ENCODE data around the gene ANO9. TPM values are rescaled to one million over a fixed set of nuclear protein-coding genes. Genes with fewer than 3 reads are reported as not detected.

The ANO9 gene
- total RNA-seq, 1 donor from 2014 or later, result 1.9 TPM

GRCh38 chr11:454801-455565 is 13.2 kb upstream of the ANO9 start:
- Histone ChIP-seq H3K27me3 (ENCODE audit: insufficient read depth, low read length) (no peaks in the 10 kb centered on the region), H3K9ac (ENCODE audit: low read length) (no peak overlapping the region), H2AFZ (ENCODE audit: low read depth, low read length) (no peak overlapping the region), H4K20me1 (ENCODE audit: insufficient read depth, low read length) (peaks cover 71% of the 10 kb centered on the region), H3K27ac (ENCODE audit: low read depth, low read length) (no peak overlapping the region), H3K4me1 (ENCODE audit: insufficient read depth, low read length) (peaks cover 8% of the 10 kb centered on the region), H3K4me3 (ENCODE audit: insufficient read depth, low read depth, low read length) (no peak overlapping the region), H3K79me2 (ENCODE audit: insufficient read depth, low read length) (peaks cover 93% of the 10 kb centered on the region), H3K9me3 (ENCODE audit: insufficient read depth, low read depth, low read length) (no peaks in the 10 kb centered on the region), H3K4me2 (ENCODE audit: low read length) (no peak overlapping the region), H3K36me3 (ENCODE audit: insufficient read depth, low read length) (peaks cover 7% of the 10 kb centered on the region)
- peaks cover 18% of the 10 kb centered on the region for H3K36me3 Mint-ChIP-seq (ENCODE audit: low read depth, unreplicated experiment)
- no peak for DNase-seq (ENCODE audit: low read depth)
- no peaks in the 10 kb centered on the region for H3K27me3 Mint-ChIP-seq (ENCODE audit: low read depth, unreplicated experiment)
- TF ChIP-seq EZH2 (IDR thresholded peaks at IDR 0.05; ENCODE audit: insufficient read depth, low read length), result no peak
- TF ChIP-seq CTCF (IDR thresholded peaks at IDR 0.05; ENCODE audit: insufficient read depth, low read depth, low read length), result no peak
- H3K4me3 Mint-ChIP-seq (ENCODE audit: unreplicated experiment), result no peak overlapping the region
- no peak for FAIRE-seq
- H3K4me1 Mint-ChIP-seq (ENCODE audit: low read depth, unreplicated experiment), result peaks cover 6% of the 10 kb centered on the region
- H3K27ac Mint-ChIP-seq (ENCODE audit: unreplicated experiment), result no peak overlapping the region
- peaks cover 2% of the 10 kb centered on the region for H3K9me3 Mint-ChIP-seq (ENCODE audit: unreplicated experiment)

GRCh38 chr11:454043-454442 is 12.2 kb upstream of the ANO9 start:
- H3K4me1 Mint-ChIP-seq (ENCODE audit: low read depth, unreplicated experiment), result peaks cover 6% of the 10 kb centered on the region
- Histone ChIP-seq H2AFZ (ENCODE audit: low read depth, low read length) (no peak overlapping the region), H3K27ac (ENCODE audit: low read depth, low read length) (no peak overlapping the region), H3K27me3 (ENCODE audit: insufficient read depth, low read length) (no peaks in the 10 kb centered on the region), H3K4me1 (ENCODE audit: insufficient read depth, low read length) (peaks cover 8% of the 10 kb centered on the region), H3K9me3 (ENCODE audit: insufficient read depth, low read depth, low read length) (no peaks in the 10 kb centered on the region), H3K4me2 (ENCODE audit: low read length) (no peak overlapping the region), H3K4me3 (ENCODE audit: insufficient read depth, low read depth, low read length) (no peak overlapping the region), H4K20me1 (ENCODE audit: insufficient read depth, low read length) (peaks cover 70% of the 10 kb centered on the region), H3K9ac (ENCODE audit: low read length) (no peak overlapping the region), H3K36me3 (ENCODE audit: insufficient read depth, low read length) (peaks cover 7% of the 10 kb centered on the region), H3K79me2 (ENCODE audit: insufficient read depth, low read length) (peaks cover 87% of the 10 kb centered on the region)
- FAIRE-seq, result no peak
- peaks cover 18% of the 10 kb centered on the region for H3K36me3 Mint-ChIP-seq (ENCODE audit: low read depth, unreplicated experiment)
- H3K4me3 Mint-ChIP-seq (ENCODE audit: unreplicated experiment), result no peak overlapping the region
- no peak for DNase-seq (ENCODE audit: low read depth)
- no peak for TF ChIP-seq CTCF (IDR thresholded peaks at IDR 0.05; ENCODE audit: insufficient read depth, low read depth, low read length)
- no peak for TF ChIP-seq EZH2 (IDR thresholded peaks at IDR 0.05; ENCODE audit: insufficient read depth, low read length)
- no peak overlapping the region for H3K27ac Mint-ChIP-seq (ENCODE audit: unreplicated experiment)
- peaks cover 2% of the 10 kb centered on the region for H3K9me3 Mint-ChIP-seq (ENCODE audit: unreplicated experiment)
- H3K27me3 Mint-ChIP-seq (ENCODE audit: low read depth, unreplicated experiment), result no peaks in the 10 kb centered on the region

- Histone ChIP-seq H3K27me3 (ENCODE audit: insufficient read depth, low read length) (no peaks in the 10 kb centered on the region), H3K36me3 (ENCODE audit: insufficient read depth, low read length) (peaks cover 7% of the 10 kb centered on the region), H3K4me3 (ENCODE audit: insufficient read depth, low read depth, low read length) (no peak overlapping the region), H2AFZ (ENCODE audit: low read depth, low read length) (no peak overlapping the region), H3K27ac (ENCODE audit: low read depth, low read length) (no peak overlapping the region), H3K79me2 (ENCODE audit: insufficient read depth, low read length) (peaks cover 82% of the 10 kb centered on the region), H3K9me3 (ENCODE audit: insufficient read depth, low read depth, low read length) (no peaks in the 10 kb centered on the region), H4K20me1 (ENCODE audit: insufficient read depth, low read length) (peaks cover 66% of the 10 kb centered on the region), H3K4me1 (ENCODE audit: insufficient read depth, low read length) (peaks cover 8% of the 10 kb centered on the region), H3K9ac (ENCODE audit: low read length) (no peak overlapping the region), H3K4me2 (ENCODE audit: low read length) (no peak overlapping the region)
- no peaks in the 10 kb centered on the region for H3K27me3 Mint-ChIP-seq (ENCODE audit: low read depth, unreplicated experiment)
- TF ChIP-seq EZH2 (IDR thresholded peaks at IDR 0.05; ENCODE audit: insufficient read depth, low read length) (no peak), CTCF (IDR thresholded peaks at IDR 0.05; ENCODE audit: insufficient read depth, low read depth, low read length) (no peak)
- H3K4me1 Mint-ChIP-seq (ENCODE audit: low read depth, unreplicated experiment), result peaks cover 6% of the 10 kb centered on the region
- H3K36me3 Mint-ChIP-seq (ENCODE audit: low read depth, unreplicated experiment), result peaks cover 18% of the 10 kb centered on the region
- no peak overlapping the region for H3K27ac Mint-ChIP-seq (ENCODE audit: unreplicated experiment)
- H3K4me3 Mint-ChIP-seq (ENCODE audit: unreplicated experiment), result no peak overlapping the region
- FAIRE-seq, result no peak
- peaks cover 2% of the 10 kb centered on the region for H3K9me3 Mint-ChIP-seq (ENCODE audit: unreplicated experiment)
- no peak for DNase-seq (ENCODE audit: low read depth)
Measured at GRCh38 chr11:453564-453963, 11.8 kb upstream of the ANO9 start.
